ENCODE measurements around the gene B4GALT2. TPM values are rescaled to one million over a fixed set of nuclear protein-coding genes. Genes with fewer than 3 reads are reported as not detected.

Gene B4GALT2
- total and polyA plus RNA-seq, 8 donors, result 15.2 to 37.4 (median 22.5) TPM

DNA sequence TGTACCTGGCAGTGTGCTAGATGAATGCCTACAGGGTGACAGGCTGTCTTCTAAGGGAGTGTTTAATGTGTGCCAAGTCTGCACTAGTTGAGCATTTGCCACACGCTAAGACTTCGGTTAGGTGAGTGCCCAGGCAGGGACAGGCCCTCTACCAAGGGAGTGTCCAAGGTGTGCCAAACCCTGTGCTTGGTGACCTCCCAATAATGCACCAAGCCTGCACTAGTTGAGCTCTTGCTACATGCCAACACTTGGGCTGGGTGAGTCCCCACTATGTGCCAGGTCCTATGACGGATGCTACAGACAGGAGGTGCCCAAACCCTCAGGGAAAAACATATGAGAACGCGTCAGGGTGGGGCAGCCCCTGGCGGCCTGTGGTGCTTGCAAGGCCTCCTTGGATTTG is 41.5 kb downstream of the B4GALT2 start:
- peaks cover 0 to 11% (median 0%) of the 10 kb centered on the region in 4 donors for H3K4me1 ChIP-seq
- H3K4me3 ChIP-seq, result no peak overlapping the region
- no peaks in the 10 kb centered on the region for H3K9me3 ChIP-seq
- DNase-seq, result no peak
- H3K27me3 ChIP-seq, result no peaks in the 10 kb centered on the region
- H3K27ac ChIP-seq, result no peak overlapping the region
- H3K36me3 ChIP-seq, result peaks cover 0 to 46% (median 9%) of the 10 kb centered on the region in 4 donors
- no peak for TF ChIP-seq EP300 (IDR thresholded peaks at IDR 0.05)
- no peak for TF ChIP-seq CTCF (IDR thresholded peaks at IDR 0.05)
- no peak for TF ChIP-seq POLR2A (IDR thresholded peaks at IDR 0.05)
- no peak for TF ChIP-seq POLR2AphosphoS5 (IDR thresholded peaks at IDR 0.05)
- intact Hi-C loops (cut with DNase I; ENCODE audit: low total_unique reads), result no loop called here
- WGBS, 5 donors, result 76 to 84% (median 78%) methylated on average over 6 of the region's 6 CpGs

GRCh38 chr1:44021156-44021555 is 42.1 kb downstream of the B4GALT2 start:
- Histone ChIP-seq H3K27me3 (no peaks in the 10 kb centered on the region), H3K4me1 (peaks cover 0 to 18% (median 0%) of the 10 kb centered on the region in 4 donors), H3K9me3 (no peaks in the 10 kb centered on the region), H3K36me3 (peaks cover 0 to 46% (median 9%) of the 10 kb centered on the region in 4 donors), H3K27ac (no peak overlapping the region), H3K4me3 (no peak overlapping the region)
- 87 to 93% (median 90%) methylated on average over 2 to 8 of the region's 8 CpGs for WGBS, 5 donors
- no peak for DNase-seq
- intact Hi-C loops (cut with DNase I; ENCODE audit: low total_unique reads), result no loop called here
- TF ChIP-seq CTCF (IDR thresholded peaks at IDR 0.05), result no peak
- TF ChIP-seq POLR2AphosphoS5 (IDR thresholded peaks at IDR 0.05), result no peak
- TF ChIP-seq POLR2A (IDR thresholded peaks at IDR 0.05), result no peak
- TF ChIP-seq EP300 (IDR thresholded peaks at IDR 0.05), result no peak

- no peak overlapping the region for H3K4me3 ChIP-seq
- H3K4me1 ChIP-seq, result peaks cover 0 to 24% (median 0%) of the 10 kb centered on the region in 4 donors
- no peak overlapping the region for H3K27ac ChIP-seq
- peaks cover 0 to 46% (median 9%) of the 10 kb centered on the region in 4 donors for H3K36me3 ChIP-seq
- no peaks in the 10 kb centered on the region for H3K27me3 ChIP-seq
- no peak for TF ChIP-seq EP300 (IDR thresholded peaks at IDR 0.05)
- no peak for TF ChIP-seq POLR2A (IDR thresholded peaks at IDR 0.05)
- intact Hi-C loops (cut with DNase I; ENCODE audit: low total_unique reads), result no loop called here
- no peak for DNase-seq
- WGBS, 5 donors, result 90 to 92% (median 92%) methylated on average over 9 to 10 of the region's 10 CpGs
- H3K9me3 ChIP-seq, result no peaks in the 10 kb centered on the region
Measured at GRCh38 chr1:44021581-44022321, 42.7 kb downstream of the B4GALT2 start.

DNA sequence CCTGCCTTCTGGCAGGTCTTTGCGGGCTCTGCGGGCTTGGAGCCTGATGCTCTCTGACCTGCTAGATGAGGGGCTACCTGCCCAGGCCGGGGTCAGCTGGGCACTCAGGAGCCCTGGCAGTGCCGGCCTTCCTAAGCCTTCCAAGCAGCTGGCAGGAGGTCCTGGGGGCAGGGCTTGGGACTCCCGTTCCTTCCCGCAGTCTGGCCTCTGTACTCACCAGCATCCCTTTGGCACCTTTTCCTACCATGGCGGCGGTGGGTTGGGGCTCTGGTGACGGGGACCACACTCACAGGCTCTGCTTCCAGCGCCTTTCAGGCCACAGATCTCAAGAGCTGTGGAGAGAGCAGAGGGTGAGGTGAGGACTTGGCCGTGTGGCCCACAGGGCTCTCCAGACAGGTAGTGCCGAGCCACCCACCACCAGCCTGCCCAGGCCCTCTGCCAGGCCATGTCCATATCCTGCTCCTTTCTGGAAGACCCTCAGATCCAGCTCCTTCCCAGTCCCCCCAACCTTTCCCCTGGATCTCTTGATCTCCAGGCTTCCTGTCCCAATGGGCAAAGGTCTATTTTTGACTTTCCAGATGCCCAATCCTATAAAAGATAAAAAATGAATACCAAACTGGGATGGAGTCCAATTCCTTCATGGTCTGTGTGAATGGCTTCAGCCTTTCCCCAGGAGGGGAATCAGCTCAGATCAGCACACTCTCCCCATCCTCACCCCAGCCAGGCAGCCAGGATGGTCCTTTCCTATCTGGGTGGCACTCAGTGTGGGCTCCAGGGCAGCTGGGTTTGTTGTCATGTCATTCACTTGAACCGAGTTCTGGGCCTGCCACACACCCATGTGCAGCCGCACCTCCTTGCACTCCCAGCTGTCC is 45.3 kb downstream of the B4GALT2 start:
- Histone ChIP-seq H3K4me3 (no peak overlapping the region), H3K27me3 (no peaks in the 10 kb centered on the region), H3K36me3 (peaks cover 0 to 39% (median 9%) of the 10 kb centered on the region in 4 donors), H3K9me3 (no peaks in the 10 kb centered on the region), H3K27ac (peak overlapping the region in 1 of 5 donors; percentile 29), H3K4me1 (peaks cover 3 to 39% (median 7%) of the 10 kb centered on the region in 4 donors)
- no peak for DNase-seq
- TF ChIP-seq POLR2A (IDR thresholded peaks at IDR 0.05) (no peak), EP300 (IDR thresholded peaks at IDR 0.05) (no peak), CTCF (IDR thresholded peaks at IDR 0.05) (no peak), POLR2AphosphoS5 (IDR thresholded peaks at IDR 0.05) (no peak)
- intact Hi-C loops (cut with DNase I; ENCODE audit: low total_unique reads), result no loop called here
- WGBS, 5 donors, result 88 to 98% (median 89%) methylated on average over 9 to 14 of the region's 14 CpGs
